Psoas muscle (tissue), 8 donors: ENCODE measurements around the gene FCAMR. TPM values are rescaled to one million over a fixed set of nuclear protein-coding genes. Genes with fewer than 3 reads are reported as not detected.

Source experiments
- ATAC-seq, 4 donors: fragments of 200-7000 bp; cut with Tn5 transposase; one replicate each; pipeline ENCODE4 v1.9.1; 2020; ENCODE audit warnings: moderate library complexity in 3 of 4, mild to moderate bottlenecking in 2 of 4
- DNase-seq, 2 donors: peaks; one replicate each; pipeline ENCODE4 v3.0.0-alpha.2; 2020
- H3K27ac ChIP-seq: fragments of 200-600 bp; one replicate; pipeline ENCODE4 v1.8.0; 2022
- H3K27me3 ChIP-seq, 3 donors: fragments of 200-600 bp in 1 of 3; one replicate each; pipeline versions ENCODE4 v1.6.1 to v1.8.0; 2013 to 2022; ENCODE audit warnings: low read length in 2 of 3, mild to moderate bottlenecking in 2 of 3, moderate library complexity in 1 of 3; ENCODE audit not compliant: insufficient read depth in 3 of 3
- H3K36me3 ChIP-seq, 2 donors: fragments of 200-600 bp in 1 of 2; one replicate each; pipeline versions ENCODE4 v1.6.1 to v1.8.0; 2013 to 2022; ENCODE audit warnings: low read depth in 1 of 2, mild to moderate bottlenecking in 1 of 2, moderate library complexity in 1 of 2; ENCODE audit not compliant: insufficient read depth in 1 of 2
- H3K4me1 ChIP-seq: fragments of 200-600 bp; one replicate; pipeline ENCODE4 v1.8.0; 2022
- H3K4me3 ChIP-seq: fragments of 200-600 bp; one replicate; pipeline ENCODE4 v1.8.0; 2022; ENCODE audit warnings: mild to moderate bottlenecking
- H3K9me3 ChIP-seq: fragments of 200-600 bp; one replicate; pipeline ENCODE4 v1.8.0; 2022
- WGBS, 3 donors: extraction: QIAGEN DNeasy Blood & Tissue Kit; methylation state at CpG; one replicate each; pipeline versions ENCODE4 v1.1.6 to v1.1.7; 2013; 5-methylcytosine and 5-hydroxymethylcytosine counted together
- intact Hi-C, 2 donors: fragments of 100-400 bp; cut with DNase I; formaldehyde crosslinking; loops; one replicate each; pipeline versions ENCODE4 v1.11.0 to v1.14.2; 2022
- long read RNA-seq, 2 donors: library from polyadenylated mRNA; unstranded; transcript quantifications; one replicate each; pipeline ENCODE4 v2.0.0, GENCODE V29; 2021
- polyA plus RNA-seq, 3 donors: library from polyadenylated mRNA; stranded (reverse); fragments of 200-250 nt; gene quantifications; one replicate each; pipeline ENCODE4 v1.2.3, GENCODE V29; 2013
- total RNA-seq, 4 donors: library from RNA; stranded (reverse); fragmentation: NEBNext Ultra II Directional in 2 of 4; extraction: Animal tissue kit (Norgen Biotek cat#: 25700) in 2 of 4; gene quantifications; one replicate each; pipeline versions ENCODE4 v1.2.1 to v1.2.4, GENCODE V29; 2021 to 2023
- TF ChIP-seq, protein P1 (sequence below): fragments of 200-600 bp; IDR thresholded peaks from one replicate; pipeline ENCODE4 v1.8.0; 2022; ENCODE audit warnings: antibody characterized with exemption
- donor health status: healthy with polysubstance abuse.
- donor health status: DM: no; HTN: no; CAD: no; lungs with moderate emphysema.
- donor health status: Bipolar disorder and iron deficiency.
- donor health status: healthy.
- donor health status: DM: yes; HTN: yes; CAD: no.
- donor health status: DM: no; HTN: no; CAD: no.
- donor health status: DM: no; HTN: no; CAD: no.
- donor health status: DM: yes; HTN: yes; CAD: no.

FCAMR gene, protein sequence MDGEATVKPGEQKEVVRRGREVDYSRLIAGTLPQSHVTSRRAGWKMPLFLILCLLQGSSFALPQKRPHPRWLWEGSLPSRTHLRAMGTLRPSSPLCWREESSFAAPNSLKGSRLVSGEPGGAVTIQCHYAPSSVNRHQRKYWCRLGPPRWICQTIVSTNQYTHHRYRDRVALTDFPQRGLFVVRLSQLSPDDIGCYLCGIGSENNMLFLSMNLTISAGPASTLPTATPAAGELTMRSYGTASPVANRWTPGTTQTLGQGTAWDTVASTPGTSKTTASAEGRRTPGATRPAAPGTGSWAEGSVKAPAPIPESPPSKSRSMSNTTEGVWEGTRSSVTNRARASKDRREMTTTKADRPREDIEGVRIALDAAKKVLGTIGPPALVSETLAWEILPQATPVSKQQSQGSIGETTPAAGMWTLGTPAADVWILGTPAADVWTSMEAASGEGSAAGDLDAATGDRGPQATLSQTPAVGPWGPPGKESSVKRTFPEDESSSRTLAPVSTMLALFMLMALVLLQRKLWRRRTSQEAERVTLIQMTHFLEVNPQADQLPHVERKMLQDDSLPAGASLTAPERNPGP
- total RNA-seq (not detected), polyA plus RNA-seq (not detected)
- long read RNA-seq, donor 1 = 0 reads
- long read RNA-seq, donor 2 = 0 reads

DNA sequence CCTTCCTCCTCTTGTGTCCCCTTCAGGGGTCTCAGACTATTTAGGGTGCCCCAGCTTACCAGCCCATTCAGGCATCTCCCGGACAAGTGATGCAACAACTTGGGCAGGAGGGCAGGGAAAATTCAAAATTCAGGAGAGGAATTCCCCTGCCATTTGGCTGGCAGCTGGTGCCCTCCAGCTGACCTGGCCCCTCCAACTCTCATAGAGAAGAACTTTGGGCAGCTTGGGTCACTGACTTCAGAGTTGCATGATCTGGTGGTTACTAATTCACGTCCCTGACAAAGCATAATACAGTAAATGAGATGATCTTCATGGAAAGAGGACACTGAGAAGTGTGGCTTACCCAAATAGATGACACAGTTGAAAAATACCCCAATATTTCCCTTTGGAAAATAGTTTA lies at the start of gene FCAMR:
FCAMR (minus strand) TSS at position 15 of the 400 bp plus-strand sequence. CDS start 335 bp downstream, outside the sequence.
- TF ChIP-seq, protein P1, sequence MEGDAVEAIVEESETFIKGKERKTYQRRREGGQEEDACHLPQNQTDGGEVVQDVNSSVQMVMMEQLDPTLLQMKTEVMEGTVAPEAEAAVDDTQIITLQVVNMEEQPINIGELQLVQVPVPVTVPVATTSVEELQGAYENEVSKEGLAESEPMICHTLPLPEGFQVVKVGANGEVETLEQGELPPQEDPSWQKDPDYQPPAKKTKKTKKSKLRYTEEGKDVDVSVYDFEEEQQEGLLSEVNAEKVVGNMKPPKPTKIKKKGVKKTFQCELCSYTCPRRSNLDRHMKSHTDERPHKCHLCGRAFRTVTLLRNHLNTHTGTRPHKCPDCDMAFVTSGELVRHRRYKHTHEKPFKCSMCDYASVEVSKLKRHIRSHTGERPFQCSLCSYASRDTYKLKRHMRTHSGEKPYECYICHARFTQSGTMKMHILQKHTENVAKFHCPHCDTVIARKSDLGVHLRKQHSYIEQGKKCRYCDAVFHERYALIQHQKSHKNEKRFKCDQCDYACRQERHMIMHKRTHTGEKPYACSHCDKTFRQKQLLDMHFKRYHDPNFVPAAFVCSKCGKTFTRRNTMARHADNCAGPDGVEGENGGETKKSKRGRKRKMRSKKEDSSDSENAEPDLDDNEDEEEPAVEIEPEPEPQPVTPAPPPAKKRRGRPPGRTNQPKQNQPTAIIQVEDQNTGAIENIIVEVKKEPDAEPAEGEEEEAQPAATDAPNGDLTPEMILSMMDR = no peak
- no peaks in the 10 kb centered on the region for H3K4me1 ChIP-seq
- no peak within 1 kb of the TSS for H3K4me3 ChIP-seq
- H3K9me3 ChIP-seq = no peaks in the 10 kb centered on the region
- intact Hi-C loops = no loop called here
- DNase-seq (no peak), ATAC-seq (no peak)
- WGBS, 3 donors = 29 to 60% (median 30%) methylated on average over 2 of the region's 2 CpGs
- H3K36me3 ChIP-seq = no peaks in the 10 kb centered on the region
- H3K27me3 ChIP-seq = peaks cover 0 to 11% (median 0%) of the 10 kb centered on the region in 3 donors
- H3K27ac ChIP-seq = no peak within 1 kb of the TSS

DNA sequence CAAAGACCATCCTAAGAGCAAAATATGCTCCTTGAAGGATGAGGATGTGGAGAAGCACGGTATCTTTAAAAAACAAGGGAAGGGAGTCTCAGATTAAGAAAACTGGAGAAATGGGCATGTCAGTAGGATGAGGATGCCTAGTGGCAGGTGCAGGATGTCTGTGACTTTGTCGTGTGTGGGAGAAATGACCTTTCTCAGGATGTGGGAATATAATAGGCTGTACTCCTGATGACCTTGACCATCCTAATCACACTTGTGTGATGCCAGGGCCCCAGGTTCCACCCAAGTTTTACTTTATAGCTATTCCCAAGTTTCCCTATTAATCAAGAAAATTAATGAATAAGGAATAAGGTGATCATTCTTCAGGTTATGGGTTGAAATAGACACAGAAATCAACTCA lies 49.4 kb upstream of the FCAMR start:
- no peak overlapping the region for H3K27ac ChIP-seq
- no peak overlapping the region for H3K4me3 ChIP-seq
- H3K36me3 ChIP-seq = no peaks in the 10 kb centered on the region
- no peaks in the 10 kb centered on the region for H3K27me3 ChIP-seq
- DNase-seq (no peak), ATAC-seq (no peak)
- H3K9me3 ChIP-seq = no peaks in the 10 kb centered on the region
- WGBS, 3 donors = 46 to 49% (median 46%) methylated on average over 2 of the region's 2 CpGs
- intact Hi-C loops = no loop called here
- TF ChIP-seq, protein P1 = no peak
- H3K4me1 ChIP-seq = no peaks in the 10 kb centered on the region

- H3K4me3 ChIP-seq = no peak overlapping the region
Measured at GRCh38 chr1:207019161-207019560, 48.9 kb upstream of the FCAMR start.

DNA sequence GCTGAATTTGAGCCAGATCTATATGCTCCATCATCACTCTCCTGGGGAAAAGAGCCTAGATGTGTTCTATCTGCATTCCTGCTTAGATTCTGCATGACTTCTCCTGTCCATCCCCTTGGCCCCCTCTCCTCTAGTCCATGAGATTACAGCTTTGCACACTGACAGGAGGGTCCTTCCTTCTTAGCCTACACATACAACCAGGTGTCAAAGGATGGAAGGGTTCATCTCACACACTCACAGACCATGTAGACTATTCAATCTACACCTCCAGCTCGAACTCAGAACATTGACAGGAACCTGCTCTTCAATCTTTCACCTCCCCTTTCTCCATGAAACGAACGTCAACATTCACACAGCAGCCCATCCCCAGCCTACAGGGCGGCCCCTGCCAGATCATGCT lies 48.4 kb upstream of the FCAMR start:
- Histone ChIP-seq H3K27ac (no peak overlapping the region), H3K36me3 (no peaks in the 10 kb centered on the region), H3K27me3 (peaks cover 0 to 5% (median 0%) of the 10 kb centered on the region in 3 donors), H3K9me3 (no peaks in the 10 kb centered on the region), H3K4me1 (no peaks in the 10 kb centered on the region), H3K4me3 (no peak overlapping the region)
- DNase-seq (no peak), ATAC-seq (no peak)
- 84 to 88% (median 88%) methylated on average over 4 of the region's 4 CpGs for WGBS, 3 donors
- intact Hi-C loops = no loop called here
- TF ChIP-seq, protein P1 = no peak

More at GRCh38 chr1:207019161-207019560, 48.9 kb upstream of the FCAMR start:
- TF ChIP-seq, protein P1 = no peak
- ATAC-seq = no peak
- Histone ChIP-seq H3K27me3 (peaks cover 0 to under 1% (median 0%) of the 10 kb centered on the region in 3 donors), H3K27ac (no peak overlapping the region), H3K4me1 (no peaks in the 10 kb centered on the region), H3K36me3 (no peaks in the 10 kb centered on the region), H3K9me3 (no peaks in the 10 kb centered on the region)
- intact Hi-C loops = no loop called here
- no peak for DNase-seq
- 78 to 88% (median 81%) methylated on average over 2 of the region's 2 CpGs for WGBS, 3 donors
